GM12892 (cell line): ENCODE measurements around the gene CHI3L1.

ENCODE experiments used
- POLR2A ChIP-seq: IDR thresholded peaks from 2 replicates; pipeline ENCODE4 v1.6.1; 2011; ENCODE audit warnings: low read depth, low read length, control low read depth
- POLR2AphosphoS5 ChIP-seq: IDR thresholded peaks from 2 replicates; pipeline ENCODE4 v1.6.1; 2011; ENCODE audit warnings: low read depth, low read length, control low read depth
- TAF1 ChIP-seq: IDR thresholded peaks from 2 replicates; pipeline ENCODE4 v1.6.1; 2011; ENCODE audit warnings: low read depth, mild to moderate bottlenecking, control low read depth, low read length, borderline replicate concordance

DNA sequence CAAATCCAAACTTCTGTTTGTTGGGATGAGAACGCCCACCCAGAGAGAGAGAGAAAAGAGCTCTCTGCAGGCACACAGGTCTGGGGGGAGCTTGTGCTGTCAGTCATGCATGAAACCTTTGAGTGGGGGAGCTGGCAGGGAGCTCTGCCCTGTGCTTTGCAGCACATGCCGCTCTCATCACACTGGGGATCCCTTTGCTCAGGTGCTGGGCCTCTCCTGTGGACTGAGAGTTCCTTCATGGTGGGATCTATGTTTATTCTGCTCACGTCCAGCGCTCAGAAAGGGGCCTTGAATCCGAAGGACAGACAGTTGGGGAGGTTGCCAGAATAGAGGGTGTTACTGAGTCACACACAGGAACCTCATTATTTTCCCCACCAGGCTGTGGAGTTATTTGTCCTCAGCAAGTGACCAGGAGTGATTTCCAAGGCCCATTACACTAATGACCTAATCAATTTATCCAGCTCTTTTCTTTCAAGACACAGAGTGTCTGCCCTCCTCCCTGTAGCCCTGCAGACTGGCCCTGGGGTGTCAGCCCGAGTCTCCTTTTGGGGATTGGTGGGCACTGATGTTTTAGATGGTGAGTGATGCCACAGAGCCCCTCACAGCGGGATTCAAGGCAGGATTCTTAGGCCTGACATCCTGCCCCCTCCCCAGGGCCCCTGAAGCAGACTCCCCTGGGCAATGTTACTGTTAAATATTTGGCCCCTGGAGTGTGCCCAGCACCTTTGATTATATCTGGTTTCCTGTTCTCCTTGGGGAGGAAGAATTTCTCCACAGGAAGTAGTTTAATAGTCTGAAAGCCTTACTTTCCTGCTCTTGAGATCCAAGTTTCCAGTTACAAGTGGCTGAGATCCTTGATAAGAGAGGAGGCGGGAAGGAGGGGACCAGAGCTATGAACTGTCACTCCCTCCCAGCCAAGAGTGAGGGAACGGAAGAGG lies 33.2 kb downstream of the CHI3L1 start:
- TF ChIP-seq POLR2A: no peak
- TF ChIP-seq POLR2AphosphoS5: no peak
- no peak for TF ChIP-seq TAF1
